Chondrocyte (in vitro differentiated cells): ENCODE measurements around the gene HRCT1. TPM values are rescaled to one million over a fixed set of nuclear protein-coding genes. Genes with fewer than 3 reads are reported as not detected.

Source experiments
- DNase-seq: peaks from one replicate; pipeline ENCODE4 v3.0.0; 2021; ENCODE audit warnings: mixed read lengths, low spot score
- H3K27ac Mint-ChIP-seq: one replicate; pipeline ENCODE4 v1.8.0; 2021; ENCODE audit warnings: mild to moderate bottlenecking, moderate library complexity, mixed read lengths; ENCODE audit not compliant: unreplicated experiment
- H3K27me3 Mint-ChIP-seq: 2 replicates; pipeline ENCODE4 v1.8.0; 2021; ENCODE audit warnings: low read depth, mixed read lengths
- H3K36me3 Mint-ChIP-seq: 2 replicates; pipeline ENCODE4 v1.8.0; 2021; ENCODE audit warnings: low read depth, mixed read lengths
- H3K4me1 Mint-ChIP-seq: 2 replicates; pipeline ENCODE4 v1.8.0; 2021; ENCODE audit warnings: low read depth, mild to moderate bottlenecking, mixed read lengths
- H3K4me3 Mint-ChIP-seq: one replicate; pipeline ENCODE4 v1.8.0; 2021; ENCODE audit warnings: mild to moderate bottlenecking, moderate library complexity, mixed read lengths; ENCODE audit not compliant: unreplicated experiment
- H3K9me3 Mint-ChIP-seq: 2 replicates; pipeline ENCODE4 v1.8.0; 2021; ENCODE audit warnings: low read depth, mixed read lengths
- CTCF ChIP-seq: fragments of 200-600 bp; sonication (generic); IDR thresholded peaks from 2 replicates; pipeline ENCODE4 v1.5.0; 2021; ENCODE audit warnings: antibody characterized with exemption, mild to moderate bottlenecking, moderate library complexity
- long read RNA-seq: library from polyadenylated mRNA; stranded (forward); transcript quantifications from one replicate; pipeline ENCODE4 v2.0.0, GENCODE V29; 2021
- total RNA-seq: library from RNA; stranded (reverse); gene quantifications from 3 replicates; pipeline ENCODE4 v1.2.1, GENCODE V29; 2021

The HRCT1 gene
- 7.2 to 16.6 TPM (median 7.8 TPM) in 3 replicates for total RNA-seq
- long read RNA-seq, partial matches to known transcripts = 0 of 4 reads
- long read RNA-seq, other reads (novel, unspliced or antisense) = 0 of 4 reads

GRCh38 chr9:35905912-35906679 is at the start of gene HRCT1:
TSS of gene HRCT1 (plus strand) at chr9:35906202. CDS start at chr9:35906288, 86 bp downstream.
- peak within 1 kb of the TSS; percentile 97 for H3K27ac Mint-ChIP-seq
- TF ChIP-seq CTCF = no peak
- H3K4me1 Mint-ChIP-seq = peaks cover 79% of the 10 kb centered on the region
- no peaks in the 10 kb centered on the region for H3K27me3 Mint-ChIP-seq
- peak within 1 kb of the TSS; percentile 58 for H3K4me3 Mint-ChIP-seq
- no peaks in the 10 kb centered on the region for H3K36me3 Mint-ChIP-seq
- DNase-seq = peak; percentile 98
- no peaks in the 10 kb centered on the region for H3K9me3 Mint-ChIP-seq

- TF ChIP-seq CTCF = no peak
- peaks cover 12% of the 10 kb centered on the region for H3K27me3 Mint-ChIP-seq
- H3K4me1 Mint-ChIP-seq = no peaks in the 10 kb centered on the region
- no peak overlapping the region for H3K27ac Mint-ChIP-seq
- H3K4me3 Mint-ChIP-seq = no peak overlapping the region
- peaks cover 3% of the 10 kb centered on the region for H3K36me3 Mint-ChIP-seq
- no peaks in the 10 kb centered on the region for H3K9me3 Mint-ChIP-seq
- DNase-seq = peak; percentile 1
Measured at GRCh38 chr9:35856206-35856605, 49.8 kb upstream of the HRCT1 start.

- no peak for TF ChIP-seq CTCF
- Mint-ChIP-seq H3K4me1 (no peaks in the 10 kb centered on the region), H3K27ac (no peak overlapping the region), H3K27me3 (peaks cover 17% of the 10 kb centered on the region), H3K36me3 (peaks cover 3% of the 10 kb centered on the region), H3K4me3 (no peak overlapping the region), H3K9me3 (no peaks in the 10 kb centered on the region)
- DNase-seq = peak; percentile 36
Measured at GRCh38 chr9:35856882-35857281, 49.1 kb upstream of the HRCT1 start.

- H3K27ac Mint-ChIP-seq = no peak overlapping the region
- no peak for TF ChIP-seq CTCF
- H3K9me3 Mint-ChIP-seq = no peaks in the 10 kb centered on the region
- H3K4me3 Mint-ChIP-seq = no peak overlapping the region
- no peak for DNase-seq
- peaks cover 28% of the 10 kb centered on the region for H3K27me3 Mint-ChIP-seq
- no peaks in the 10 kb centered on the region for H3K4me1 Mint-ChIP-seq
- H3K36me3 Mint-ChIP-seq = peaks cover 1% of the 10 kb centered on the region
Measured at GRCh38 chr9:35858458-35858857, 47.5 kb upstream of the HRCT1 start.

- DNase-seq = no peak
- TF ChIP-seq CTCF = no peak
- Mint-ChIP-seq H3K4me3 (no peak overlapping the region), H3K9me3 (no peaks in the 10 kb centered on the region), H3K4me1 (no peaks in the 10 kb centered on the region), H3K27me3 (peaks cover 30% of the 10 kb centered on the region), H3K36me3 (peaks cover 1% of the 10 kb centered on the region), H3K27ac (no peak overlapping the region)
Measured at GRCh38 chr9:35859310-35859989, 46.6 kb upstream of the HRCT1 start.
